ENCODE data around the gene INSRR.

Gene INSRR

DNA sequence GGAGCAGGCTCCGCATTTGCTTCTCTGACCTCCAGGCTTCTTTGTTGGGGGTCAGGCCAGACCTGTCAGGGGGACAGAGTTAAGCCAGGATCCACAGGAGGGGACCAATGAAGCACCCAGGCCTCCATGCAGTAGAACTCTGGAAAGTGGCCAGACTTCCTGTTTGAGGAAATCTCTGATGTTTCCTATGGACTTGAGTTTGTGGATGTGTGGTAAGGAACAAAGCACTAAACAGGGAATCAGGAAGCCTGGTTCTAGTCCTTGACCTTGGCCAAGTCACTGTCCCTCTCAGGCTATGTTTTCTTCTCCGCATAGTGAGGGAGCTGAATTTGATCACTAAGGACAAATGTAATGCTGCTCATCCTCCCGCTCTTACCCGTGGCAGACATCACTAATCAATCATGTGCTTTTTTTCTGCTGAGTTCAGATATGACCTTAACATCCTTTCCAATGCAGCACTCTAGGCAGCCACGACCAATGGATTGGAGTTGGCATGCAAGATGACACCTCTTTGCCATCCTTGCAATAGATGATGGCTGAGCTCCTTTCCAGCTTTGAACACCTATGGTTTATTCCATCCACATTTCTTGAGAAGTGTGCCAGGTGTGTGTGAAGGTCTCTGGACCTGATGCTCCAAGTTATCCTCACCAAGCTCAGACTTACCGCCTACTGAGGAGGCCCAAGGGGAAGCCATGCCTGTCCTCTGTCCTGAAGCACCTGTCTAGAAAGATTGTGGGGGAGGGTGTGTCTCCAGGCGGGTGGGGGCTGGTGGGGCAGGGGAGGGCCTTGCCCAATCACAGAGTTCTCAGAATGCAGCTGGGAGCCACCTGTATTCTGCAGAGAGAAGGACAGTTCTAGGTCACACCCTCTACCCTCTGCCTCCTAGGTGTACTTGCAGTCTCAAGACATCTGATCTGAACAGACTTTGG lies 52.1 kb downstream of the INSRR start:
- no peak for DNase-seq (ENCODE audit: low read depth in 2 of 2)

DNA sequence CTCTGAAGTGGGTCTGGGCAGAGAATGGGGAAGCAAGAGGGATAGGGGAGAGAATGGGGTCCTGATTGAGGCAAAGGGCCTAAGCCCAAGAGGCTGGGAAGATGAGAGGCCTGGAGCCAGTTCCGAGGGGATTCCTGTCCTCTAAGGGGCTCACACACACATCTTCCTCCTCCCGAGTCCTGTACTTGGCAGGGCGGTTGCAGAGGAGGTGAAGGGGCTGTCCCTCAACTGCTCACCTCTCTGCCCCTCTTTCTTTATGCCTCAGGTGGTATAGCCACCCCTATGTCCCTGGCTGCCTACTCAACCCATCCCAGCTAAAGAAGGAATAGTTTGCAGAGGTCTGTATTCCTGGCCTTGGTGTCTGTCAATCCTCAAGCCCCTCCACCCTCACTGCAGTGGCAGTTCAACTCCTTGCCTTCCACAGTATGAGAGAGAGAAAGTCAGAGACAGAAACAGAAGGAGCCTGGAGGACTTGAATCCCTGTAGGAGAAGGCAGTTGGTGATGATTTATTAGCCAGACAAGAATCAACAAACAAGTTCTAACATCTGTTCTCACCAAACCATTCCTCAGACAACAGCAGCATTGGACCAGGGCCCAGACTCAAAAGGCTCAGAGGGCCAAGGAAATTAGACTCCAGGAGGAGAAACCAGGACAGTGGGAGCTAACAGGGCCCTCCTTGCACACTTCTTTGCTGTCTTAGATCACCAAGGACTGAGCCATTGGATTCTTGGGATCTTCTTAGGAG lies 53.0 kb downstream of the INSRR start:
- DNase-seq (ENCODE audit: low read depth in 2 of 2) = no peak

GRCh38 chr1:156804572-156805243 lies 54.2 kb downstream of the INSRR start:
- DNase-seq (ENCODE audit: low read depth in 2 of 2) = no peak

DNA sequence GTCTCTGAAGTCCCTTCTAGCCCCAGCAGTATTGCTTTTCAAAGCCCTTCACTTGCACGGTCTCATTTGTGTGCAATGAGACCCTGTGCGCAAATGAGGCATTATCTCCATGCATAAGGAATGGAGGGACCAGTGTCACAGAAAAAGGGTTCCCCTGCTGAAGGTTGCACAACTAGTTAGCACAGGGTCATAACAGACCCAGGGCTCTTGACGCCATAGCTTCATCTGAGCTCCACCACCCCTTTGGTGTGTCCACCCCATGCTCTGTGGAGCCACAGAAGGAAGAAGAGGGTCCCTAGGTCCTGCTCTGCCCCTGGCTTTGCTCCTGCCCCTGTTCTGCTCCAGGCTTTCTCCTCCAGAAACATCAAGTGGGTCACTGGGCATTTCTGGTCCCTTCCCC lies 54.9 kb downstream of the INSRR start:
- no peak for DNase-seq (ENCODE audit: low read depth in 2 of 2)

DNA sequence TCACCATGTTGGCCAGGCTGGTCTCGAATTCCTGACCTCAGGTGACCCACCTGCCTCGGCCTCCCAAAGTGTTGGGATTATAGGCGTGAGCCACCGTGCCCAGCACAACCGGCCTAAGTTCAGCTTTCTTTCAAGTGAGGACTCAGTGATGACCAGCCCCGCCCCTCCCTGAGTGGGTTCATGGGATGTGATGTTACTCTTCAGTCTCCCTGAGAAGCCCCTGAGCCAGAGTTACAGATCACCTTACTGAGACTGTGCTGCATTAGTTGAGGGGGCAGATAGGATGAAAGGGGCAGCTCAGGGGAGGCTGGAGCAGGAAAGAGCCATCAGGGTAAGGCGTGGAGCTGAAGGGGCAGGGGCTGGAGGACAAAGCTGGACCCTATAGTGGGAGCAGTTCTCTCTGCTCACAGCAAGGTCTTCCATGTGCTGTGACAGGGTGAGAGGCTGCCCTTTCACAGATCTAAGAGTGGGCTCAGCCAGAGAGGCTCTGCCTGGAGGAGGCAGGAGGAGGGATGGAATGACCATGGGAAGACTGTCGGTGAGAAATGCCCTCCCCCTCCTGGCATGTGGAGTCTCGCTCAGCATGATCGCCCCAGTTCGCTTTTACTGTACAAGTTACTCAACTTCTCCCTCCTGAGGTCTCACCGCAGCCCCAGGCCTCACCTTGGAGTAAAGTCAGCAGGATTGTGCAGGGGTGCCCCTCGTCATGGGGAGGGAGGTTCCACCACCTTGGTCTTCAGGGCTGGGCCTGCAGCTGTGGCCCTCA lies 55.6 kb downstream of the INSRR start:
- DNase-seq (ENCODE audit: low read depth in 2 of 2) = no peak

- DNase-seq (ENCODE audit: low read depth in 2 of 2) = no peak
Observed at GRCh38 chr1:156802421-156802935, 56.4 kb downstream of the INSRR start.

DNA sequence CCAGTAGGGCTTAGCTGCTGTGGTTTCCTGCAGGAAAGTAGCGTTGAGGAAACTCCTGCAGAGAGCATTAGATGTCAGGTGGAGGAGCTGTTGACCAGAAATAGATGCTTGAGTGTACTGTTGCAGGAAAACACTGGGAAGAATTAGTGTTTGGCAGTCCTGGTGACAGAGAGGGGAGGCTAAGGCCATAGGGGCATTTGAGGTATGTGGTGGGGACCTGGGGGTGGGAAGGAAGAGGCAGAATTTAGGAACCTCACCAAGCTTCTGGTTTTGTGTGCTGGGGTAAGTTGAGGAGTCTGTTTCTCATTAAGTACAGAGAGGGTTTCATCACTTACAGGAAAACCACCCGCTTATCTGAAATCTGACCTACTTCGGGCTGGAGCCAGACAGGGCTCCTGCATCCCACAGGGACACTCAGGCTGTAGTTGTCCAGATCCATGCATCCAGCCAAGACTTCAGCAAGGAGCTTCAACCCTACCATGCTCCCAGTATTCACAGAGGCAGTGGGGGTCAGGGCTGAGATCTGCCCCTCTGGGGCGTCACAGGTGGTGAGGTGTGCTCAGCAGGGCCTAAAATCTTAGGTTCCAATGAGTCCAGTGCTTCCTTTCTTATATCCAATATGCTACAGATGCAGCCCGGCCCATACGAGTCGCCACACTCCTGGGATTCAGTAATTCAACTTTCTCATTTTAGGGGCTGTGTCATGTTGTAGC lies 57.4 kb downstream of the INSRR start:
- DNase-seq (ENCODE audit: low read depth in 2 of 2) = no peak

GRCh38 chr1:156797212-156797871 lies 61.6 kb downstream of the INSRR start:
- DNase-seq (ENCODE audit: low read depth in 2 of 2) = no peak

DNA sequence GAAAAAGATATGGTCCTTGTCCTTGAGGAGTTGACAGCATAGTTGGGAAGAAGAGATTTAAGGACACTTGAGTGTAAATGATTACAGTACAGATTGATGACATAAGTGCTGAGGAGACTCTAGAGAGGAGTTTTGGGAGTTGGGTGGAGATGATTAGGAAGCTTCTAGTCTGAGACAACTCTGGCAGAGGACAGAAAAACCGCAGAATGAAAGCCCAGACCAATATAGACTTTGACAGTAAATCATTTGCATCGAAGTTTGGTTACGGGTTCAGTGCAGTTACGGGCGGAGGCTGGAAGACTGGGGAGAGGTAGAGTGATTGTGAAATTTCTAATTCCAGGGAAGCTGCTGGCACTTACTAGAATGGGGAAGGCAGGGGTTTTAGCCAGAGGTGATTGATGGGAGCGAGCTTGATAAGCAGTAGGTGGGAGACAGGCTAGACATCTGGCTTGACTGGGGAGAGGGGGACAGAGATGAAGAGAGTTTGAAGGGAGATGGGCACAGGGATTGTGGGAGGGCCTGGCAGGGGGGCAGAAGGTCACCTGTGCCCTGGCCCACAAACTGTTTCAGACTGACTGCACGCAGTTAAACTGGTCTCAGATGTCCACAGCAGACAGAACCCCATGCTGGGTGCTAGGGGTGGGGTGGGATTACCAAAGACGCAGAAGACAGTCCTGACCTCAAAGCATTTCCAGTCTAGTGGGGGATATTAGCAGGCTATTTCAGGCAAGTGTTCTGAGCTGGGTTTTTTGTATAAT lies 62.4 kb downstream of the INSRR start:
- no peak for DNase-seq (ENCODE audit: low read depth in 2 of 2)

DNA sequence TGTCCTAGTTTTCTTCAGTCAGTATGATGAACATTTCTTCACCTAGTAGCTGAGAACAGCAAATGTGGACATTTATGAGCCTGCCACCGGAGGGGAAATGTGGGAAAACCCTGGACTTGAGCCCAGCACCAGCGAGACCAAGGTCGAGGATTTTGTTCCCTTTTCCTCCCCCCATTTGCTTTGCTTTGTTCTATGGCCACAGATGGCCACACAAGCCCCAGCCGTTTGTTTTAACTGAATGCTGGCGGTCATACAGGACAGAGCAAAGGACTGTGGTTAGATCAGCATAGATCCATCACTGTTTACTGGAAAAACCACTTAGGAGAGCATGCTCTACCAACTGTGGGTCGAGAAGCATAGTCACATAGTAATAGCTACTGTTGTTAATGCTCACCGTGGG lies 63.1 kb downstream of the INSRR start:
- no peak for DNase-seq (ENCODE audit: low read depth in 2 of 2)

DNA sequence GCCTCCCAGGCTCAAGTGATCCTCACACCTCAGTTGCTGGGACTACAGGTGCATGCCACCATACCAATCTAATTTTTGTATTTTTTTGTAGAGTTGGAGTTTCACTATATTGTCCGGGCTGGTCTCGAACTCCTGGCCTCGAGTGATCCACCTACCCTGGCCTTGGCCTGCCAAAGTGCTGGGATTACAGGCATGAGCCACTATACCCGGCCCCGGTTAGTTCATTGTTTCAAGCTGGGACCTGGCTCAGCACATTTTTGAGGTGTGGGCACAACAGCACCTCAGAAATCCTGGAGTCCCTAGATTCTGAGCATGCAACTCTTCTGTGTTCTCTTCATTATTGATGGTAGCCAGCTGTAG lies 63.6 kb downstream of the INSRR start:
- no peak for DNase-seq (ENCODE audit: low read depth in 2 of 2)

DNA sequence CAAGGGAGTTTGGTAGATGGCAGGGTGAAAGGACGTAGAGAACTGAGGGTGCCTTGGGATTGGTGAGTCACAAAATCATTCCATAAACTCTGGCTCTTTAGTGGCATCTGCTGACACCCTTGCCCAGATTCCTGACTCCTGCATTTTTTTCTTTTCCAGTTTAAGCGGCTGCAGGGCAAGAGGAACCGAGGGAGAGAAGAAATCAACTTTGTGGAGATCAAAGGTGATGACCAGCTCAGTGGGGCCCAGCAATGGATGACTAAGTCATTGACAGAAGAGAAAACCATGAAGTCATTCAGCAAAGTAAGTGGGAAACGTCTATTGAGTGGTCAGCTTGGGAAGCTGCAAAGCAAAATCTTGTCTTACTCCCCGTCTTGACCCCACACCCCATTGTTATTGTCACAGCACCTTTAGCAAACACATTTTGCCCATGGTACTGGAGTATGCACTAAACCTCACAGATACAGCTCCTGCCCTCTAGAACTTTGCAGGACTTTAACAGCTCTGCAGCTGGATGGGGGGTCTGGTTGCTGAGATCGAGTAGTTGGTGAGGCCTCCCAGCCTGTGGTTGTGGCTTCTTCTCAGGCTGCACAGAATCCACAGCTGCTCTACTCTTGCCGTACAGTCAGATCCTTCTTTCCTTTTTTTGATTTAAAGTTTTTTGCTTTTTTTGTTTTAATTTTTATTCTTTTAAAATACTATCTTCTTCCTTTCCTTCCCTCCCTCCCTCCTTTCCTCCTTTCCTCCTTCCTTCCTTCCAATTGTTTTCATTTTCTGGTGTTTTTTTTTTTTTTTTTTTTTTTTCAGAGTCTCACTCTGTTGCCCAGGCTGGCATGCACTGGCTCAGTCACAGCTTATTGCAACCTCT lies 64.2 kb downstream of the INSRR start:
- no peak for DNase-seq (ENCODE audit: low read depth in 2 of 2)
